ENCODE results near the gene DUSP2. TPM values are rescaled to one million over a fixed set of nuclear protein-coding genes. Genes with fewer than 3 reads are reported as not detected.

The DUSP2 gene, protein sequence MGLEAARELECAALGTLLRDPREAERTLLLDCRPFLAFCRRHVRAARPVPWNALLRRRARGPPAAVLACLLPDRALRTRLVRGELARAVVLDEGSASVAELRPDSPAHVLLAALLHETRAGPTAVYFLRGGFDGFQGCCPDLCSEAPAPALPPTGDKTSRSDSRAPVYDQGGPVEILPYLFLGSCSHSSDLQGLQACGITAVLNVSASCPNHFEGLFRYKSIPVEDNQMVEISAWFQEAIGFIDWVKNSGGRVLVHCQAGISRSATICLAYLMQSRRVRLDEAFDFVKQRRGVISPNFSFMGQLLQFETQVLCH
- total RNA-seq (1 to 10 TPM; 4.0 to 9.4 (median 8.1) TPM), polyA plus RNA-seq (1 to 10 TPM; 3.6 to 6.1 (median 4.7) TPM)
- long read RNA-seq, donor 1, partial matches to known transcripts: 0 of 1 reads
- long read RNA-seq, donor 1, other reads (novel, unspliced or antisense): 0 of 1 reads
- long read RNA-seq, donor 2, partial matches to known transcripts: 0 of 1 reads
- long read RNA-seq, donor 2, other reads (novel, unspliced or antisense): 0 of 1 reads
- long read RNA-seq, donor 3, partial matches to known transcripts: 0 of 2 reads
- long read RNA-seq, donor 3, other reads (novel, unspliced or antisense): 0 of 2 reads
- long read RNA-seq, donor 4: 0 reads
- long read RNA-seq, donor 5, transcript DUSP2-201 (4 exons, 1,688 nt): major isoform, 7 of 10 reads
- long read RNA-seq, donor 5, partial matches to known transcripts: 0 of 10 reads
- long read RNA-seq, donor 5, other reads (novel, unspliced or antisense): 0 of 10 reads
- long read RNA-seq, donor 6: 0 reads
- long read RNA-seq, donor 7, partial matches to known transcripts: 0 of 2 reads
- long read RNA-seq, donor 7, other reads (novel, unspliced or antisense): 0 of 2 reads
- long read RNA-seq, donor 8, partial matches to known transcripts: 0 of 1 reads
- long read RNA-seq, donor 8, other reads (novel, unspliced or antisense): 0 of 1 reads
- long read RNA-seq, donor 9, partial matches to known transcripts: 0 of 2 reads
- long read RNA-seq, donor 9, other reads (novel, unspliced or antisense): 0 of 2 reads
- long read RNA-seq, donor 10: 0 reads

DNA sequence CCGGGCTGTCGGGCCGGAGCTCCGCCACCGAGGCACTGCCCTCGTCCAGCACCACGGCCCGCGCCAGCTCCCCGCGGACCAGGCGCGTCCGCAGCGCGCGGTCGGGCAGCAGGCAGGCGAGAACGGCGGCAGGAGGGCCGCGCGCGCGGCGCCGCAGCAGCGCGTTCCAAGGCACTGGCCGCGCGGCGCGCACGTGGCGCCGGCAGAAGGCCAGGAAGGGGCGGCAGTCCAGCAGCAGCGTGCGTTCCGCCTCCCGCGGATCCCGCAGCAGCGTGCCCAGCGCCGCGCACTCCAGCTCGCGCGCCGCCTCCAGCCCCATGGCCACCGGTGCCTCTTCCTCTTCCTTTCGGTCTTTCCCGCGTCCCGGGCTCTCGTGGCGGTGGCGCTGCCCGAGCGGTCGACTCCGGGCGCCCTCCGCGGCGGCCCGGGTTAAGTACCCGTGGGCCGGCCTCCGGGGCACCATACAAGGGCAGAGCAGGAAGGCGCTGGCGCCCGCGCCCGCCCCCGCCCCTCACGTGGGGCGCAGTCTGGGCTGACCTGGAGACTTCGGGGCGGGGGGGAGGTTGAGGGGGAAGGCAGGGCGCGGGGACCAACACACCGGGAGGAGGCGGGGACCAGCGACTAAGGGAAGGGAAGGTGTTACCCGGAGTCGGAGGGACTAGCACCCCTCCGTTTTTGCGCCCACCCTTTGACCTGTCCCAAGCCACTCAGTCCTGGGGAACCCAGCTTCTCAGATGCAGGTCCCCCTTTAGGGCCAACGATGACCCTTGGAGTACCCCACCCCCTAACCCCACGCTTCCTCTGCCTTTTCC, at the start of gene DUSP2:
TSS of gene DUSP2 (minus strand) at position 405 of the 812 bp plus-strand sequence. CDS start at position 319, 86 bp downstream.
- Histone ChIP-seq H3K9me3 (no peaks in the 10 kb centered on the region), H3K27me3 (no peaks in the 10 kb centered on the region), H3K4me3 (peak within 1 kb of the TSS; percentile 54 to 68 (median 64)), H3K27ac (peak within 1 kb of the TSS; percentile 61 to 83 (median 74)), H3K4me1 (peaks cover 14 to 55% (median 37%) of the 10 kb centered on the region in 4 donors), H3K36me3 (no peaks in the 10 kb centered on the region)
- intact Hi-C loops (cut with DNase I; ENCODE audit: low total_unique reads): no loop called here
- DNase-seq: peak; percentile 82 to 94
- 2 to 8% (median 4%) methylated on average over 21 to 94 of the region's 94 CpGs for WGBS, 5 donors
- TF ChIP-seq POLR2AphosphoS5 (IDR thresholded peaks at IDR 0.05): peak; percentile 1 to 88 (median 80)
- TF ChIP-seq POLR2A (IDR thresholded peaks at IDR 0.05): peak in 1 of 4 donors; percentile 54
- no peak for TF ChIP-seq EP300 (IDR thresholded peaks at IDR 0.05)
- TF ChIP-seq, protein P1, sequence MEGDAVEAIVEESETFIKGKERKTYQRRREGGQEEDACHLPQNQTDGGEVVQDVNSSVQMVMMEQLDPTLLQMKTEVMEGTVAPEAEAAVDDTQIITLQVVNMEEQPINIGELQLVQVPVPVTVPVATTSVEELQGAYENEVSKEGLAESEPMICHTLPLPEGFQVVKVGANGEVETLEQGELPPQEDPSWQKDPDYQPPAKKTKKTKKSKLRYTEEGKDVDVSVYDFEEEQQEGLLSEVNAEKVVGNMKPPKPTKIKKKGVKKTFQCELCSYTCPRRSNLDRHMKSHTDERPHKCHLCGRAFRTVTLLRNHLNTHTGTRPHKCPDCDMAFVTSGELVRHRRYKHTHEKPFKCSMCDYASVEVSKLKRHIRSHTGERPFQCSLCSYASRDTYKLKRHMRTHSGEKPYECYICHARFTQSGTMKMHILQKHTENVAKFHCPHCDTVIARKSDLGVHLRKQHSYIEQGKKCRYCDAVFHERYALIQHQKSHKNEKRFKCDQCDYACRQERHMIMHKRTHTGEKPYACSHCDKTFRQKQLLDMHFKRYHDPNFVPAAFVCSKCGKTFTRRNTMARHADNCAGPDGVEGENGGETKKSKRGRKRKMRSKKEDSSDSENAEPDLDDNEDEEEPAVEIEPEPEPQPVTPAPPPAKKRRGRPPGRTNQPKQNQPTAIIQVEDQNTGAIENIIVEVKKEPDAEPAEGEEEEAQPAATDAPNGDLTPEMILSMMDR (IDR thresholded peaks at IDR 0.05): peak in 1 of 7 experiments; percentile 9

DNA sequence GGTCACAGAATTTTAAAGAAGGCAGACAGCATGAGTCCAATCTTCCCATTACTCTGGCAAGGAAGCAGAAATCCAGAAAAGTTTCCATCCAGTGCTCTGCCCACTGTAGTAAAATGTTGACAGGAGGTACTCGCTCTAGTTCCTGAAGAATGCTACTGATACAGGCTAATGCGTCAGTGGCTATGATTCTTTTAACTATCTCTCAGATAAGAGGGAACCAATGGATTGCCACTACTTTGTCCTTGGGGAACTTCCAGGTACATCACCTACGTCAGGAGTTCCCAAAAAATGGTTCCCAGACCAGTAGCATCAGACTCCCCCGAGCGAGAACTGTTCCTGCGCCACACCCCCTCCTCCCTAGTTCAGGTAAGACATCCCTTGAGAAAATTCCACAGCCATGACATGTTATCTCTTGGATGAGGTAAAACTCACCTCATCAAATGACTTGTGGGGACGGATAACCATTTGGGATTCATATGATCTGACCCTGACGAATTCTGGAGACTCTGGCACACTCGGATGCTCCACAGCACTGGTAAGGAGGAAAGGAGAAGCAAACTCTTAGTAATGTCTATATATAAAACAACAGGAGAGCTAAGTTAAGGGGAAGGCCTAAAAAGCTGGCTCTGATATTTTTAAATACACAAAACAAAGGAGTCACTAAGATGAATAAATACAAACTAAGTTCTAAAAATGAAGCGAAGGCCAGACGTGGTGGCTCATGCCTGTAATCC, 46.9 kb upstream of the DUSP2 start:
- no peak for DNase-seq
- H3K27ac ChIP-seq: no peak overlapping the region
- no peak overlapping the region for H3K4me3 ChIP-seq
- 88 to 94% (median 91%) methylated on average over 11 of the region's 11 CpGs for WGBS, 5 donors
- no peaks in the 10 kb centered on the region for H3K27me3 ChIP-seq
- peaks cover 8 to 28% (median 18%) of the 10 kb centered on the region in 4 donors for H3K4me1 ChIP-seq
- TF ChIP-seq EP300 (IDR thresholded peaks at IDR 0.05): no peak
- no peak for TF ChIP-seq POLR2A (IDR thresholded peaks at IDR 0.05)
- TF ChIP-seq POLR2AphosphoS5 (IDR thresholded peaks at IDR 0.05): no peak
- TF ChIP-seq, protein P1 (IDR thresholded peaks at IDR 0.05): no peak
- no peaks in the 10 kb centered on the region for H3K9me3 ChIP-seq
- intact Hi-C loops (cut with DNase I; ENCODE audit: low total_unique reads): no loop called here
- H3K36me3 ChIP-seq: peaks cover 47 to 83% (median 82%) of the 10 kb centered on the region in 4 donors

DNA sequence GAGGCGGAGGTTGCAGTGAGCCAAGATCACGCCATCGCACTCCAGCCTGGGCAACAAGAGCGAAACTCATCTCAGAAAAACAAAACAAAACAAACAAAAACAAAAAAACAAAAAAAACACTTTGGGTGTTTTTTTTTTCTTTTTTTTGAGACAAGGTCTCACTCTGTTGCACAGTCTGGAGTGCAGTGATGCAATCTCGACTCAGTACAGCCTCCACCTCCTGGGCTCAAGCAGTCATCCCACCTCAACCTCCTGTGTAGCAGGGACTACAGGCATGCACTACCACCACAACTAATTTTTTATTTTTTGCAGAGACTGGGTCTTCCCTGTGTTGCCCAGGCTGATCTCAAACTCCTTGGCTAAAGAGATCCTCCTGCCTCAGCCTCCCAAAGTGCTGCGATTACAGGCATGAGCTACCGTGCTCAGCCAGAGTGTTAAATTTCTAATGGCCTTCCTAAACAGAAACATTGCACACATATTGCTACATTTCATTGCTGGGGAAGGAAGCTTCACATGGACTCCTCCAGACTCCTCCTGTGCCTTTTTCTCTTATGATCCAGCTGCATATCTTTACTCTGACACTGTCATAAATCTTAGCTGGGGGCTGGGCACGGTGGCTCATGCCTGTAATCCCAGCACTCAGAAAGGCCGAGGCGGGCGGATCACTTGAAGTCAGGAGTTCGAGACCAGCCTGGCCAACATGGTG, 43.7 kb upstream of the DUSP2 start:
- intact Hi-C loops (cut with DNase I; ENCODE audit: low total_unique reads): no loop called here
- peaks cover 8 to 19% (median 14%) of the 10 kb centered on the region in 4 donors for H3K4me1 ChIP-seq
- H3K27me3 ChIP-seq: no peaks in the 10 kb centered on the region
- TF ChIP-seq, protein P1 (IDR thresholded peaks at IDR 0.05): no peak
- TF ChIP-seq EP300 (IDR thresholded peaks at IDR 0.05): no peak
- no peak for TF ChIP-seq POLR2A (IDR thresholded peaks at IDR 0.05)
- no peak for TF ChIP-seq POLR2AphosphoS5 (IDR thresholded peaks at IDR 0.05)
- H3K27ac ChIP-seq: no peak overlapping the region
- no peak overlapping the region for H3K4me3 ChIP-seq
- DNase-seq: no peak
- 88 to 96% (median 92%) methylated on average over 12 of the region's 12 CpGs for WGBS, 5 donors
- peaks cover 61 to 100% (median 99%) of the 10 kb centered on the region in 4 donors for H3K36me3 ChIP-seq
- no peaks in the 10 kb centered on the region for H3K9me3 ChIP-seq
